Smooth muscle cell (in vitro differentiated cells): ENCODE measurements around the gene IFITM2. TPM values are rescaled to one million over a fixed set of nuclear protein-coding genes. Genes with fewer than 3 reads are reported as not detected.

Experiments used
- DNase-seq: peaks from one replicate; lab custom pipeline; 2025; ENCODE audit not compliant: unreplicated experiment; lab: John Stamatoyannopoulos, UW
- H2AFZ ChIP-seq: fragments of 200-600 bp; sonication (generic); 2 replicates; pipeline ENCODE4 v1.6.0; 2016; ENCODE audit warnings: antibody characterized with exemption, low read depth, mild to moderate bottlenecking
- H3F3A ChIP-seq: fragments of 200-600 bp; sonication (generic); 2 replicates; pipeline ENCODE4 v1.6.0; 2017; ENCODE audit warnings: antibody characterized with exemption, low read depth
- H3K27ac ChIP-seq: fragments of 200-600 bp; sonication (generic); 2 replicates; pipeline ENCODE4 v1.5.1; 2016; ENCODE audit warnings: low read depth, mild to moderate bottlenecking
- H3K27me3 ChIP-seq: fragments of 200-600 bp; sonication (generic); 2 replicates; pipeline ENCODE4 v1.6.1; 2016; ENCODE audit warnings: low read depth, mild to moderate bottlenecking
- H3K36me3 ChIP-seq: fragments of 200-600 bp; sonication (generic); 2 replicates; pipeline ENCODE4 v1.5.1; 2016; ENCODE audit warnings: low read depth
- H3K4me1 ChIP-seq: fragments of 200-600 bp; sonication (generic); 2 replicates; pipeline ENCODE4 v1.5.1; 2016; ENCODE audit warnings: low read depth
- H3K4me2 ChIP-seq: fragments of 200-600 bp; sonication (generic); 2 replicates; pipeline ENCODE4 v1.6.0; 2016; ENCODE audit warnings: mild to moderate bottlenecking
- H3K4me3 ChIP-seq: fragments of 200-600 bp; sonication (generic); 2 replicates; pipeline ENCODE4 v1.5.1; 2016; ENCODE audit warnings: mild to moderate bottlenecking
- H3K79me2 ChIP-seq: fragments of 200-600 bp; sonication (generic); 2 replicates; pipeline ENCODE4 v1.6.0; 2016; ENCODE audit warnings: low read depth, mild to moderate bottlenecking
- H3K9ac ChIP-seq: fragments of 200-600 bp; sonication (generic); 2 replicates; pipeline ENCODE4 v1.6.0; 2016; ENCODE audit warnings: low read depth
- H3K9me3 ChIP-seq: fragments of 200-600 bp; sonication (generic); replicated peaks from 2 replicates; pipeline ENCODE4 v1.5.1; 2016; ENCODE audit warnings: low read depth
- H4K20me1 ChIP-seq: fragments of 200-600 bp; sonication (generic); 2 replicates; pipeline ENCODE4 v1.6.0; 2016; ENCODE audit warnings: low read depth
- CTCF ChIP-seq: fragments of 200-600 bp; sonication (generic); IDR thresholded peaks from 2 replicates; pipeline ENCODE4 v1.5.1; 2017; ENCODE audit warnings: borderline replicate concordance, mild to moderate bottlenecking, antibody characterized with exemption; ENCODE audit not compliant: insufficient read depth, poor library complexity, severe bottlenecking
- WGBS: methylation state at CpG from one replicate; pipeline ENCODE4 v1.1.7; 2016; ENCODE audit warnings: low lambda C conversion rate; 5-methylcytosine and 5-hydroxymethylcytosine counted together
- polyA plus RNA-seq: library from polyadenylated mRNA; unstranded; fragments of >200 nt; fragmentation: Nextera tagmentation; extraction: Ambion mirVana; gene quantifications from 2 replicates; pipeline ENCODE4 v1.2.1, GENCODE V29; 2016
- total RNA-seq: library from RNA; depleted of rRNA; stranded (reverse); fragments of >200 nt; gene quantifications from 2 replicates; pipeline ENCODE4 v1.2.3, GENCODE V29; 2014

IFITM2 gene
- total and polyA plus RNA-seq, 2 experiments from 2014 or later = 210 to 1,486 TPM

GRCh38 chr11:325796-326591, 18.4 kb downstream of the IFITM2 start:
- no peak for DNase-seq
- Histone ChIP-seq H3K4me3 (no peak overlapping the region), H2AFZ (no peak overlapping the region), H3K27me3 (no peaks in the 10 kb centered on the region), H3K79me2 (peaks cover 4% of the 10 kb centered on the region), H3K27ac (peak overlapping the region; percentile 49), H3K4me1 (peaks cover 7% of the 10 kb centered on the region), H3K4me2 (no peak overlapping the region), H3K9me3 (no peaks in the 10 kb centered on the region), H3K36me3 (no peaks in the 10 kb centered on the region), H3F3A (peaks cover 13% of the 10 kb centered on the region), H4K20me1 (no peaks in the 10 kb centered on the region), H3K9ac (no peak overlapping the region)
- 95% methylated on average over 28 of the region's 30 CpGs for WGBS
- TF ChIP-seq CTCF = no peak

- H3K4me1 ChIP-seq = peaks cover 7% of the 10 kb centered on the region
- no peak overlapping the region for H3K9ac ChIP-seq
- TF ChIP-seq CTCF = no peak
- H3F3A ChIP-seq = peaks cover 13% of the 10 kb centered on the region
- H3K4me3 ChIP-seq = no peak overlapping the region
- no peaks in the 10 kb centered on the region for H3K36me3 ChIP-seq
- H3K27me3 ChIP-seq = no peaks in the 10 kb centered on the region
- no peak overlapping the region for H2AFZ ChIP-seq
- peaks cover 4% of the 10 kb centered on the region for H3K79me2 ChIP-seq
- no peak for DNase-seq
- H3K9me3 ChIP-seq = no peaks in the 10 kb centered on the region
- H4K20me1 ChIP-seq = no peaks in the 10 kb centered on the region
- no peak overlapping the region for H3K4me2 ChIP-seq
- WGBS = 87% methylated on average over 6 of the region's 6 CpGs
- peak overlapping the region; percentile 49 for H3K27ac ChIP-seq
These were observed 18.9 kb downstream of the IFITM2 start for GRCh38 chr11:326592-326841.

GRCh38 chr11:326842-327580, 19.4 kb downstream of the IFITM2 start:
- TF ChIP-seq CTCF = no peak
- Histone ChIP-seq H3K4me3 (no peak overlapping the region), H3K36me3 (no peaks in the 10 kb centered on the region), H3F3A (peaks cover 13% of the 10 kb centered on the region), H3K4me1 (peaks cover 7% of the 10 kb centered on the region), H4K20me1 (no peaks in the 10 kb centered on the region), H3K27me3 (no peaks in the 10 kb centered on the region), H3K9ac (no peak overlapping the region), H3K4me2 (peak overlapping the region; percentile 30), H3K27ac (peak overlapping the region; percentile 49), H3K9me3 (no peaks in the 10 kb centered on the region), H3K79me2 (peaks cover 4% of the 10 kb centered on the region), H2AFZ (no peak overlapping the region)
- WGBS = 68% methylated on average over 19 of the region's 19 CpGs
- DNase-seq = no peak
